Pancreas (tissue), 10 donors: Measurements from ENCODE around the gene SDHAF1. TPM values are rescaled to one million over a fixed set of nuclear protein-coding genes. Genes with fewer than 3 reads are reported as not detected.
"Not testable (repeated sequence)": the region's sequence is repeated elsewhere in the genome, so short reads cannot be mapped to it uniquely, and the experiment has no call there.

Experiments used
- ATAC-seq, 4 donors: fragments of 200-7000 bp; cut with Tn5 transposase; one replicate each; pipeline versions ENCODE4 v1.8.0 to v1.9.1; 2020; ENCODE audit warnings: mild to moderate bottlenecking in 4 of 4, moderate library complexity in 4 of 4
- DNase-seq, 6 donors: peaks; one replicate each; pipeline ENCODE4 v3.0.0-alpha.2; 2020
- FAIRE-seq: peaks from 2 replicates; lab custom pipeline; 2012; peaks lifted over from hg19 to GRCh38; lab: Jason Lieb, UNC
- H3K27ac ChIP-seq, 4 donors: fragments of 200-600 bp; sonication (generic); 1 replicate in 3 of 4; 2 replicates in 1 of 4; pipeline versions ENCODE4 v1.5.0 to v1.8.0; 2020
- H3K27me3 ChIP-seq, 4 donors: fragments of 200-600 bp; one replicate each; pipeline ENCODE4 v1.8.0; 2021
- H3K36me3 ChIP-seq, 3 donors: fragments of 200-600 bp; sonication (generic) in 1 of 3; one replicate each; pipeline versions ENCODE4 v1.5.0 to v1.8.0; 2020 to 2021
- H3K4me1 ChIP-seq, 3 donors: fragments of 200-600 bp; one replicate each; pipeline ENCODE4 v1.8.0; 2021
- H3K4me3 ChIP-seq, 4 donors: fragments of 200-600 bp; sonication (generic) in 2 of 4; one replicate each; pipeline versions ENCODE4 v1.5.0 to v1.8.0; 2020 to 2021
- H3K9me3 ChIP-seq, 4 donors: fragments of 200-600 bp; one replicate each; pipeline ENCODE4 v1.8.0; 2021
- CTCF ChIP-seq, 4 donors: fragments of 200-600 bp; sonication (generic) in 3 of 4; IDR thresholded peaks; one replicate each; pipeline versions ENCODE4 v1.5.0 to v1.8.0; 2021; ENCODE audit warnings: antibody characterized with exemption in 4 of 4
- WGBS, 2 donors: extraction: QIAGEN DNeasy Blood & Tissue Kit; methylation state at CpG; one replicate each; pipeline ENCODE4 v1.1.7; 2013; 5-methylcytosine and 5-hydroxymethylcytosine counted together
- intact Hi-C, 3 donors: fragments of 100-400 bp; cut with DNase I; formaldehyde crosslinking; loops; one replicate each; pipeline versions ENCODE4 v1.11.1 to v1.14.2; 2022
- polyA plus RNA-seq, 2 donors: library from polyadenylated mRNA; stranded (reverse); fragments of 200-250 nt; gene quantifications; one replicate each; pipeline ENCODE4 v1.2.3, GENCODE V29; 2013
- total RNA-seq, 6 donors: library from RNA; stranded (reverse); fragmentation: NEBNext Ultra II Directional in 4 of 6; extraction: Animal tissue kit (Norgen Biotek cat#: 25700) in 4 of 6; gene quantifications; one replicate each; pipeline versions ENCODE4 v1.2.1 to v1.2.4, GENCODE V29; 2021 to 2023
- donor health status: healthy with polysubstance abuse.
- donor health status: DM: no; HTN: no; CAD: no; lungs with moderate emphysema.
- donor health status: DM: no; HTN: no; CAD: no.
- donor health status: control.
- donor health status: control.
- donor health status: Bipolar disorder and iron deficiency.
- donor health status: DM: yes; HTN: yes; CAD: no.
- donor health status: DM: no; HTN: no; CAD: no.
- donor health status: DM: no; HTN: no; CAD: no.
- donor health status: DM: yes; HTN: yes; CAD: no.

SDHAF1 gene
- total and polyA plus RNA-seq, 8 donors, result 8.7 to 21.0 (median 11.7) TPM

GRCh38 chr19:36031308-36031707 lies 36.3 kb downstream of the SDHAF1 start:
- Histone ChIP-seq H3K4me1 (no peaks in the 10 kb centered on the region), H3K27me3 (no peaks in the 10 kb centered on the region), H3K9me3 (no peaks in the 10 kb centered on the region), H3K4me3 (no peak overlapping the region), H3K36me3 (no peaks in the 10 kb centered on the region), H3K27ac (no peak overlapping the region)
- 74 to 84% methylated on average over 6 of the region's 6 CpGs for WGBS, 2 donors
- no peak for TF ChIP-seq CTCF (IDR thresholded peaks at IDR 0.05)
- no peak for FAIRE-seq
- no peak for DNase-seq
- intact Hi-C loops, result no loop called here
- ATAC-seq, result peak in 2 of 4 donors; percentile 16 to 28

GRCh38 chr19:36032251-36033104 lies 37.5 kb downstream of the SDHAF1 start, which contains the start of gene CLIP3:
CLIP3 (minus strand) TSS chr19:36032873; CDS start chr19:36032357, 516 bp downstream.
- no peaks in the 10 kb centered on the region for H3K4me1 ChIP-seq
- TF ChIP-seq CTCF (IDR thresholded peaks at IDR 0.05), result no peak
- ATAC-seq (peak in 3 of 4 donors; percentile 72 to 79 (median 77)), FAIRE-seq (no peak), DNase-seq (peak in 2 of 6 donors; percentile 73 to 77)
- intact Hi-C loops, result no loop called here
- WGBS, 2 donors, result 7 to 11% methylated on average over 23 to 51 of the region's 51 CpGs
- no peaks in the 10 kb centered on the region for H3K27me3 ChIP-seq
- no peaks in the 10 kb centered on the region for H3K9me3 ChIP-seq
- H3K4me3 ChIP-seq, result peak within 1 kb of the TSS in 1 of 4 donors; percentile 25
- H3K36me3 ChIP-seq, result no peaks in the 10 kb centered on the region
- H3K27ac ChIP-seq, result no peak within 1 kb of the TSS

GRCh38 chr19:36040495-36040894 lies 45.5 kb downstream of the SDHAF1 start:
- 88 to 91% methylated on average over 6 of the region's 6 CpGs for WGBS, 2 donors
- intact Hi-C loops, result no loop called here
- DNase-seq (no peak), ATAC-seq (no peak), FAIRE-seq (no peak)
- Histone ChIP-seq H3K4me3 (no peak overlapping the region), H3K9me3 (no peaks in the 10 kb centered on the region), H3K27ac (no peak overlapping the region), H3K36me3 (no peaks in the 10 kb centered on the region), H3K4me1 (no peaks in the 10 kb centered on the region), H3K27me3 (no peaks in the 10 kb centered on the region)
- no peak for TF ChIP-seq CTCF (IDR thresholded peaks at IDR 0.05)

GRCh38 chr19:36041092-36041491 lies 46.1 kb downstream of the SDHAF1 start:
- FAIRE-seq, H3K36me3 ChIP-seq, DNase-seq, intact Hi-C loops, H3K27ac ChIP-seq, H3K4me1 ChIP-seq, H3K4me3 ChIP-seq, H3K27me3 ChIP-seq, H3K9me3 ChIP-seq, ATAC-seq: not testable (repeated sequence)
- 83 to 86% methylated on average over 6 of the region's 6 CpGs for WGBS, 2 donors

- 36 to 37% methylated on average over 3 of the region's 3 CpGs for WGBS, 2 donors
- no peak for TF ChIP-seq CTCF (IDR thresholded peaks at IDR 0.05)
- Histone ChIP-seq H3K27ac (peak overlapping the region in 1 of 4 donors; percentile 26), H3K36me3 (no peaks in the 10 kb centered on the region), H3K4me3 (no peak overlapping the region), H3K27me3 (no peaks in the 10 kb centered on the region), H3K9me3 (no peaks in the 10 kb centered on the region), H3K4me1 (no peaks in the 10 kb centered on the region)
- FAIRE-seq (no peak), DNase-seq (no peak), ATAC-seq (peak; percentile 53 to 75 (median 70))
- intact Hi-C loops, result no loop called here
Measured at GRCh38 chr19:36041831-36042230, 46.8 kb downstream of the SDHAF1 start.
